ENCODE data around the gene ADCY1.

ADCY1 gene

DNA sequence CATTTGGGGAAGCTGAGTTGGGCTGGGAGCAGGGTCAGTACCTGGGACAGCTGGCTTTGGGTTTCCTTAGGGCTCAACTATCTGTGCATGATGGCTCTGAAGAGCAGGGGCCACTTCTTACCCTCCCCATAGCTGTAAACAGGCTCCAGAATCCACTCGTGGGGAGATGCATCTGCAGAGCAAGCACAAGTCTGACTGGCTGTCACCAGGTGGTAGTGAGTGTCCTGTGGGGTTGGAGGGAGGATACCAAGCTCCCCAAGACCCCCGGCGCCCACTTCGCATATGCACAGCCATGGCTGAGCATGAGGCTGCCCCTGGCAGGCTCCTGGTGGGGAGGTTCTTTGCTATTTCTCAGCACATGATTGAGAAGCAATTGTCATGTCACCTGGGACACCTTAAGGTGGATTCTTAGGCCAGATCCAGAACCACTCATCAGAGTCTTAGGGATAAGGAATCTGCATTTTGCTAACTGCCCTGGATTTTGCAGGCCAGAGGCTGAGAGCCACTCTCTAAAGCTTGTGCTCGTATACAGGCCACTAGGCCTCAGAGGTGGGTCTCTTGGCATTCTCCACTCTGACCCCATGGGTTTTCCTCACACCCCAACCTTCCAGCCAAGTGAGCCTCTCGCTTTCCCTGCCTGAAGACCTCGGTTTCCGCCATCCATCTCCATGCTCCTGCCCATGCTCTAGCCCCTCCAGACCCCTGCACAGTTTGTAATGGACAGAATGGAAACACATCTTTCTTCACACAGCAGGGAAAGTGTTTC lies 53.7 kb downstream of the ADCY1 start:
- DNase-seq (no peak), ATAC-seq (replicated peaks) (no peak)
- no peaks in the 10 kb centered on the region for H3K36me3 Mint-ChIP-seq (ENCODE audit: insufficient read depth)
- no peak overlapping the region for H3K27ac Mint-ChIP-seq
- H3K4me3 Mint-ChIP-seq: no peak overlapping the region
- peaks cover 0 to 17% of the 10 kb centered on the region in 2 donors for H3K27me3 Mint-ChIP-seq
- H3K4me1 Mint-ChIP-seq (ENCODE audit: low read depth in 2 of 2): no peaks in the 10 kb centered on the region
- H3K9me3 Mint-ChIP-seq: peaks cover 0 to 1% of the 10 kb centered on the region in 2 donors

DNA sequence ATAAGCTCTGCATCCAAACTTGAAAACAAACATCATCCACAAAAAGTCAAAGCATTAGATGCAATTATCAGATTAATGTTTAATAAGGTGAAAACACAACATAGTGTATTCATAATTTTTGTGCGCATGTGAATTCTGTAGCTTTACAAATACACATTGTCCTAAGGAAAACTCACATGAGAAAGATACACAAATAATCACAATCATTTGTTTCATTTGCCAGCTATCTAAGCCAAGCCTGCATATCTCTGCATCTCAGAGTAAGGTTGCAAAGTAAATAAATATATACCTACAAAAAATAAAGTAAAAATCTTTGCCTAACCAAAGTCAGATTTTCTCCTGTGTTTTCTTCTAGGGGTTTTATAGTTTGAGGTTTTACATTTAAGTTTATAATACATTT lies 57.4 kb downstream of the ADCY1 start:
- Mint-ChIP-seq H3K27me3 (peaks cover 0 to 15% of the 10 kb centered on the region in 2 donors), H3K9me3 (no peaks in the 10 kb centered on the region), H3K4me3 (no peak overlapping the region), H3K36me3 (ENCODE audit: insufficient read depth) (no peaks in the 10 kb centered on the region), H3K27ac (no peak overlapping the region), H3K4me1 (ENCODE audit: low read depth in 2 of 2) (no peaks in the 10 kb centered on the region)
- DNase-seq (no peak), ATAC-seq (replicated peaks) (no peak)

DNA sequence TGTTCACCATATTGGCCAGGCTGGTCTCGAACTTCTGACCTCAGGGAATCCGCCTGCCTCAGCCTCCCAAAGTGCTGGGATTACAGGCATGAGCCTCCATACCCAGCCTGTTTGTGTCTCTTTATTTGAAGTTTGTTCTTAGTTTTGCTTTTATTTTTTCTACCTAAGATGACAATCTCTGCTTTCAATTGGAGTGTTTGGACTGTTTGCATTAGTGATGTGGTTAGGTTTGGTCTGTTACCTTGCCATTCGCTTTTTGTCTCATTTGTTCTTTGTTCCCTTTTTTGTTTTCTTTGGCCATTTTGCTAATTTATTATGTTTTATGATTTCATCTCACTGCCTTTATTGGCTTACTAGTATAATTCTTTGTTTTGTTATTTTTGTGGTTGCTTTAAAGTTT lies 62.6 kb downstream of the ADCY1 start:
- peaks cover 6 to 20% of the 10 kb centered on the region in 2 donors for H3K27me3 Mint-ChIP-seq
- DNase-seq (no peak), ATAC-seq (replicated peaks) (no peak)
- no peaks in the 10 kb centered on the region for H3K9me3 Mint-ChIP-seq
- no peak overlapping the region for H3K27ac Mint-ChIP-seq
- H3K36me3 Mint-ChIP-seq (ENCODE audit: insufficient read depth): no peaks in the 10 kb centered on the region
- no peaks in the 10 kb centered on the region for H3K4me1 Mint-ChIP-seq (ENCODE audit: low read depth in 2 of 2)
- no peak overlapping the region for H3K4me3 Mint-ChIP-seq

DNA sequence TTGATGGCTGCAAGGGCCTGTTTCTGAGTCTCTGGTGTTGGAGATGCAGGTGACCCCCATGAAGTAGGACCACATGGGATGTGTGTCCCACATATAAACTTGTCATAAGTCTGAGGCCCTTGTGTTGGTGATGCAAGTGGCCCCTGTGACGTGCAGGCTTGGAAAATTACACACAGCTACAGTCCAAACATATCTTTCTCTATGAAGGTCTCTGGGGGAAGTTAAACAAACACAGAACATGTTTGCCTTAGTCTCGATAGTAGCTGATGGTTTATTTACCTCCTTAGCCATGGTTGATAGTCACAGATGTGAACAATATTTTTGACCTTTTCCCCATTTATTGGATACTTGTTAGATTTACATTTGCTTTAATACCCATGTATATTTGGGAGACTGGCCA lies 64.7 kb downstream of the ADCY1 start:
- Mint-ChIP-seq H3K4me1 (ENCODE audit: low read depth in 2 of 2) (no peaks in the 10 kb centered on the region), H3K36me3 (ENCODE audit: insufficient read depth) (no peaks in the 10 kb centered on the region), H3K27ac (no peak overlapping the region), H3K4me3 (no peak overlapping the region), H3K9me3 (no peaks in the 10 kb centered on the region), H3K27me3 (peaks cover 6 to 26% of the 10 kb centered on the region in 2 donors)
- no peak for DNase-seq
- no peak for ATAC-seq (replicated peaks)

DNA sequence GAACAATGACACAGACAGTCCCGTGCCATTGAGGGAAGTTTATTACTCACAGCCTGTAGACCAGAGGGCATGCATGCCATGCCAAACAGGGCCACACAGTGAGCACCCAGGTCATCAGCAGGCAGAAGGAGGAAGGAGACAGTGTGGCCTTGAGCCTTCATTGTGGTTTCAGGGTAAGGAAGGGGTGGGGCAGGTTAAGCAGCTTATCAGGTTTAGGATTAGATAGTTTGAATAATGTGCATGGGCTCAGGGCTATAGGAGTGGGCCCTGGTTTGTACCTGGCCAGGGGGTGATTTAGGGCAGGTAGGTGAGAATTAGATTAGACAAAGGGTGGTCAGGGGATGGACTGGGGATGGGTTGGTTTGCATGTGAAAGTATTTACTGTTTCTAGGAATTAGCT lies 67.9 kb downstream of the ADCY1 start:
- Mint-ChIP-seq H3K4me1 (ENCODE audit: low read depth in 2 of 2) (no peaks in the 10 kb centered on the region), H3K9me3 (no peaks in the 10 kb centered on the region), H3K4me3 (no peak overlapping the region), H3K27me3 (peaks cover 14 to 45% of the 10 kb centered on the region in 2 donors), H3K27ac (no peak overlapping the region), H3K36me3 (ENCODE audit: insufficient read depth) (no peaks in the 10 kb centered on the region)
- DNase-seq (no peak), ATAC-seq (replicated peaks) (no peak)

DNA sequence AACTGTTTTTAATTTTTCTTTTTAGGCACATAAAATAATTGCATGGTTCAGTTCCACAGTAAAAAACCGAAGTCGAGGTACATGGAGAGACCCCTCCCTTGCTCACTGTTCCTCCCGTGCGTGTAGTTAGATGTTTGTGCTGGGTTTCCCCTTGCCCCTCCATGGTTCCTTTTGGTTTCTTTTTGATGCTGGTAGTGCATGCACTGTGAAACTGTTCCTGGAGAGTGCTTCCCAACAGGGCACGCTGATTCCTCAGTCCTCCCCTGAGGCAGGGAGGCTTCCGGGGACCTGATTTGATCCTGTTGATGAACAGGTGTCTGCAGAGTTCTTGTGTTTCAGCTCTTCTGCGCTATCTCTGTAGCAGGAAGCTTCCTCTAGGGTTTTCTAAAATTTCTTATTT lies 69.5 kb downstream of the ADCY1 start:
- peaks cover 14 to 46% of the 10 kb centered on the region in 2 donors for H3K27me3 Mint-ChIP-seq
- H3K4me3 Mint-ChIP-seq: no peak overlapping the region
- ATAC-seq (replicated peaks) (no peak), DNase-seq (no peak)
- no peaks in the 10 kb centered on the region for H3K4me1 Mint-ChIP-seq (ENCODE audit: low read depth in 2 of 2)
- no peaks in the 10 kb centered on the region for H3K36me3 Mint-ChIP-seq (ENCODE audit: insufficient read depth)
- no peak overlapping the region for H3K27ac Mint-ChIP-seq
- H3K9me3 Mint-ChIP-seq: no peaks in the 10 kb centered on the region

DNA sequence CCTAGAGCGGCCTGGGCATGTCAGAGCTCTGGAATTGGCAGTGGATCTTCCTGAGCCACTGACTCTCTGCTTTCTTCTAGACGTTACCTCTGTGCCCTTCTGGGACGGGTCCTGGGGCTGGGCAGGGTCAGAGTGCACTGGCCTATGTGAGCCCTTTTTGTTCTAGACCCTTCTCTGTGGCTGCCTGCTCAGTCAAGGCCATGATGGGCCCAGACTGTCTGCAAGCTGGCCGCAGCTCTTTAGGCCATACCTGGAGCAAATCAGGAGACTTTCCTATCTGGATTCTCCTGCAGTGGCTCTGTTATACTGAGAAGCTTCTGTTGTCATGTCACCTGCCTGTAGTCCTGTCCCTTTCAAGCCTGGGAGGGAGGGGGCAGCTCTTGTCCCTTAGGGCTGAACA lies 70.1 kb downstream of the ADCY1 start:
- H3K4me3 Mint-ChIP-seq: no peak overlapping the region
- ATAC-seq (replicated peaks) (no peak), DNase-seq (no peak)
- no peaks in the 10 kb centered on the region for H3K9me3 Mint-ChIP-seq
- no peak overlapping the region for H3K27ac Mint-ChIP-seq
- no peaks in the 10 kb centered on the region for H3K36me3 Mint-ChIP-seq (ENCODE audit: insufficient read depth)
- no peaks in the 10 kb centered on the region for H3K4me1 Mint-ChIP-seq (ENCODE audit: low read depth in 2 of 2)
- H3K27me3 Mint-ChIP-seq: peaks cover 14 to 41% of the 10 kb centered on the region in 2 donors

DNA sequence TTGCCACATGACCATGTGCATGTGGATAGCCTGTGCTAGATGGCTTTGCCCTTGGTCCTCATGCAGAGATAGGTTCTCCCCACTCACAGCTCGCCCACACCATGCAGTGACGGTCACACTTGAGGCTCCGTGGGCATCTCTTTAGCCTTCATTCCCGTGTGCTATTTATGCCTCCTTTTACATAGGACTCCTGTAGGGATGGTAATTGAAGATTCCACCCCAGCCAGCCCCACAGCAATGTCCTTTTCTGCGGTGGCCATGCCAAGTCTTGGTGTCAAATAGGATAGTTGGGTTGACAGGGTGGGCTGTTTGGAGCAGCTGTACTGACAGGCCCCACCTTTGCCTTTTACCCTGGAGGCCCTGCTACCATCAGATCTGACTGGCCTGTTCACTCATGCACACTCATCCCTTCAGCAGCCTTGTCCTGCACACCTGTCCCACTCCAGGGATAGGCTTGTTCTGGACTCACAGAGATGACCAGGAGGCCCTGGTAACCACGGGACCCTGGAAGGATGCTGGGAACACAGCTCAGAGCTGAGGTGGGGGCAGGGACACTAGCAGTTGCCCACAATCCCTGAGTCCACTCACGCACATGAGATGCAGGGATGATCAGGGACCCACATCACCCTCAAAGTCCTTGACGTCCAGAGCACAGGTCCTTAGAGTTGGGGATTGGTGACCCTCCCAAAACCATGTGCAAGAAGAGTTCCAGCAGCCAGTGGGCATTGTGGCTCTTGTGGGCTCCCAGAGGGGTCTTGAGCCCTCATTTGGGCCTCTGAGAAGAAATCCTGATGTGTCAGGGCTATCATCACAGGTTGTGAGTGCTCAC lies 71.2 kb downstream of the ADCY1 start:
- ATAC-seq (replicated peaks) (no peak), DNase-seq (no peak)
- Mint-ChIP-seq H3K9me3 (no peaks in the 10 kb centered on the region), H3K4me1 (ENCODE audit: low read depth in 2 of 2) (no peaks in the 10 kb centered on the region), H3K27me3 (peaks cover 14 to 41% of the 10 kb centered on the region in 2 donors), H3K27ac (no peak overlapping the region), H3K4me3 (no peak overlapping the region), H3K36me3 (ENCODE audit: insufficient read depth) (no peaks in the 10 kb centered on the region)

DNA sequence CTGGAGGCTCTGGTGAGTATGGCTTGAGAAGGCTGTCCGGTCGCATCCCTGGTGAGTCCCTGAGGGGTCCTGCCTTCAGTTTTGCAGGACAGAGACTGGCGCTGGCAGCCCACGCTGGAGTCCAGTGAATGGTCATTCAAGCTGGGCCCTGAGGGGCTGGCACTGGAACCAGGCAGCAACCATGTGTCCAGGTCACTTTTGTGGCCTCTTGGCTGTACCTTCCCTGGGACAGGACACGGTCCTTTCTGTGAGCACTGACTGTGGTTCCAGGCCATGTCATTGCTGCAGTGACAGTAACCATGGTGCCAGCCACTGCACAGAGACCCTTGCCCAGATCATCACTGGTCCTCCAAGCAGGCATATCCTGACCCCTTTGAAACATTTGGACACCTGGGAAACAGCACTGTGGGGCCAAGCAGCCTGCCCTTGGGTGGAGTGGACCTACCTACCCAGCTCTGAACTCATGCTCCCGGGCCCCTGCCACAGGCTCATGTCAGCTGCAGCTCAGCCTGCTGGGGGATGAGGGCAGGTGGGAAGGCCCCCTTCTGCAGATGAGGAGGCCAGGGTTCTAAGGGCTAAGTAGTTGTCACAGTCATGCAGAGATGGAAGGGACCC lies 72.1 kb downstream of the ADCY1 start:
- no peaks in the 10 kb centered on the region for H3K9me3 Mint-ChIP-seq
- H3K4me3 Mint-ChIP-seq: no peak overlapping the region
- no peaks in the 10 kb centered on the region for H3K4me1 Mint-ChIP-seq (ENCODE audit: low read depth in 2 of 2)
- no peak overlapping the region for H3K27ac Mint-ChIP-seq
- ATAC-seq (replicated peaks) (no peak), DNase-seq (no peak)
- peaks cover 11 to 41% of the 10 kb centered on the region in 2 donors for H3K27me3 Mint-ChIP-seq
- no peaks in the 10 kb centered on the region for H3K36me3 Mint-ChIP-seq (ENCODE audit: insufficient read depth)

DNA sequence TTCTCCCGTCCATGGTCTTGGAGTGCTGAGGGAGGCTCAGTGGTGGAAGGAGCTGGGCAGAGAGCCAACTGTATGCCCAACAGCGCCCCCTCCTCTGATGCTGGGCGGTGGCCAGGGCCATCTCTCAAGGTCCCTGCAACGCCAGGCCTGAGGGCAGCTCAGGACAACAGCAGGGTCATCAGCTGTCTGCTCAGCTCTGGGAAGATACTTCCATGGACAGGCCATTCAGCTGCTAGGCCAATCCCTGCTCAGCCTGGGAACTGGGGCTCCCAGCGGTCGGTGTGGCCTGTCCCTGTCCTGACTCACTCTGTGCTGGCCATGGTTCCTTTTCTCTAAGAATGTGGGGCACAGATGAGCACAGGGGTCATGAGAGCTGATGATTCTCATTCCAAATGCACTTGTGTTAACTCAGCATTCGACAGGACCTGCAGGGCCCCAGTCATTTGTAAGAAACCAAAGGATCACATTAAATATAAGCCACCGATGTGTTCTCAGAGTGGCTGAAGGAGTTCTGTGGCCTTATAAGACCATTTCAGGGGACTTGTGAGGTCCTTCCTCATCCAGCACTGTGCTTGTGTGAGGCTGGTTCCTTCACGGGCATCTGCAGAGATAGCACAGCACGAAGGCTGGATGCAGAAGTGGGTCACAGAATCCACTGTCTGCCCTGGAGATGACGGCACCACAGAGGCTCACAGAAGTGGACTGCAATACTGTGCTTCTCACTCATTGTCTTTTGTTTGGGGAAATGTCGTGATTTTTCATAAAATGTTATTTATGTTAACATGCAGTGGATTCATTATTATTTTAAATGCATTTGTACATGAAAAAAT lies 73.0 kb downstream of the ADCY1 start:
- H3K27ac Mint-ChIP-seq: no peak overlapping the region
- no peaks in the 10 kb centered on the region for H3K36me3 Mint-ChIP-seq (ENCODE audit: insufficient read depth)
- no peak overlapping the region for H3K4me3 Mint-ChIP-seq
- DNase-seq (no peak), ATAC-seq (replicated peaks) (no peak)
- H3K9me3 Mint-ChIP-seq: no peaks in the 10 kb centered on the region
- peaks cover 9 to 41% of the 10 kb centered on the region in 2 donors for H3K27me3 Mint-ChIP-seq
- no peaks in the 10 kb centered on the region for H3K4me1 Mint-ChIP-seq (ENCODE audit: low read depth in 2 of 2)

DNA sequence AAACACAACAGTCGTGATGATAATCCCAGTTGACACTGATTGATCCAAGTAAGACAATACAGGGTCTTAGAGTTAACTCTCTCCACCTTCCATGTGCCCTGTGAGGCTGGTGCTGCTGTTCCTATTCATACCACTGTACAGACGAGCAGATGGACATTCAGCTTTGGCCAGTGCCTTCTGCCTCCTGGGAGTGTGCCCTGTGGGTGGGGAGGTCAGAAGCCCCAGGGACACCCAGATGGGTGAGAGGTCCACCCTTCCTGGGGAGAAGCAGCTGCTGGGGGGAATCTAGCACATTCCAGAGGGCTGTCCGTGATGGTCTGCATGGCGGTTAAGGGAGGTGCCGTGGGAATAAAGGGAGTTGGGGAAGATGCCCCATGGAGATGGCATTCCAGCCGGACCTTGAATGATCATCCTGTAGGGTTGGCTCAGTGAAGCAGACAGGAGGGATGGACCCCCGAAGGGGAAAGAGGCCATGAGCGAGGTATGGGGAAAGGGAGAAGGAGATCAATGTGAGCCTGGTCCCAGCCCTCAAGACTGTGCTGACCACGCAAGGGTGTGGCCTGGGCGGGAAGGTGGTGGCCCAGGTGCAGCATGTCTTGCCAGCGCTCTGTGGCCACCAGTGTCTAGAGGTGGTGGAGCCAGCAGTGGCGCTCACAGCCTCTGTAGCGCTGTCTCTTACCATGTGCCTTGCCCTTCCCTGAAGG lies 74.0 kb downstream of the ADCY1 start:
- ATAC-seq (replicated peaks) (no peak), DNase-seq (no peak)
- Mint-ChIP-seq H3K27ac (no peak overlapping the region), H3K4me1 (ENCODE audit: low read depth in 2 of 2) (no peaks in the 10 kb centered on the region), H3K27me3 (peaks cover 9 to 41% of the 10 kb centered on the region in 2 donors), H3K9me3 (no peaks in the 10 kb centered on the region), H3K4me3 (no peak overlapping the region), H3K36me3 (ENCODE audit: insufficient read depth) (no peaks in the 10 kb centered on the region)

DNA sequence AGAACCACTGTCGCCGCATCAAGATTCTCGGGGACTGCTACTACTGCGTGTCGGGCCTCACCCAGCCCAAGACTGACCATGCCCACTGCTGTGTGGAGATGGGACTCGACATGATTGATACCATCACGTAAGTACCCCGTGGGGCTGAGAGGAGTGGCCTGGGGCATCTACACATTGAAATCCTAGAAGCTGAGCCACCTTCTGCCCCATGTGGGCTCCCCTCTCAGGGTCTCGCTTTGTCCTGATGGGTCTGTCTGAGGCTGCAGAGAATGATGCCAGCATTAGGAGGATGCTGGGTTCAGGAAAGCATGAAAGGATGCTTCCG lies 74.5 kb downstream of the ADCY1 start:
- Mint-ChIP-seq H3K4me3 (no peak overlapping the region), H3K36me3 (ENCODE audit: insufficient read depth) (no peaks in the 10 kb centered on the region), H3K27ac (no peak overlapping the region), H3K27me3 (peaks cover 9 to 38% of the 10 kb centered on the region in 2 donors), H3K4me1 (ENCODE audit: low read depth in 2 of 2) (no peaks in the 10 kb centered on the region), H3K9me3 (no peaks in the 10 kb centered on the region)
- DNase-seq (no peak), ATAC-seq (replicated peaks) (no peak)
